Renal cortex interstitium (tissue), 11 donors: ENCODE data around the gene ATG2A. TPM values are rescaled to one million over a fixed set of nuclear protein-coding genes. Genes with fewer than 3 reads are reported as not detected.

Source experiments
- DNase-seq, 11 donors: peaks; one replicate each; pipeline ENCODE4 v3.0.0-alpha.2; 2013; ENCODE audit warnings: low read depth in 9 of 11, low spot score in 4 of 11; ENCODE audit errors: extremely low read depth in 1 of 11
- polyA plus RNA-seq, 3 donors: library from polyadenylated mRNA; unstranded; fragments of 120-200 nt; gene quantifications; one replicate each; pipeline ENCODE4 v1.2.1, GENCODE V29; 2013; ENCODE audit not compliant: insufficient read length in 3 of 3

The ATG2A gene
- polyA plus RNA-seq, 3 donors = 16.7 to 25.3 (median 21.7) TPM

GRCh38 chr11:64926689-64927088 lies 9.7 kb upstream of the ATG2A start:
- no peak for DNase-seq

- DNase-seq = no peak
Measured at GRCh38 chr11:64925536-64926436, 8.8 kb upstream of the ATG2A start.

DNA sequence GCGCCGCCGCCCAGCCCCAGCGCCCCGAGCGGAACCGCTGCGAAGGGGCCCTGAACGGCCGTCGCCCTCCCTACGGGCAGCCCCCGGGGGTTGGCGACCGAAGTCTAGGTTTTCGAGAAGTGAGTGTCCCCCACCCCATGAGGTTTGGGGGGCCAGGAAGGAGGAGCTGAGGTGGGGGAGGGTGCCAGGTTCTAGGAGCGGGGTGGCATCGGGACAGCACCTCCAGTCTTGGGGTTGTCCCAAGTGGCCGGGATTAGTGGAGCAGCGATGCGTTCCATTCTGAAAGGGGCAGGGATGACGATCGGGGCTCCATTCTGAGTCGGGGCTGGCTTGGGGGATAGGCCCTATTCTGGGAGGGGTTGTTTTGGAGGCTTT lies 7.9 kb upstream of the ATG2A start:
- DNase-seq = no peak

GRCh38 chr11:64923944-64924909 lies 7.2 kb upstream of the ATG2A start, which contains the start of gene PPP2R5B:
Gene PPP2R5B, plus strand, starts transcription at chr11:64924689. Its CDS starts 1,046 bp downstream, at chr11:64925735.
- peak; percentile 79 to 93 (median 82) for DNase-seq

DNA sequence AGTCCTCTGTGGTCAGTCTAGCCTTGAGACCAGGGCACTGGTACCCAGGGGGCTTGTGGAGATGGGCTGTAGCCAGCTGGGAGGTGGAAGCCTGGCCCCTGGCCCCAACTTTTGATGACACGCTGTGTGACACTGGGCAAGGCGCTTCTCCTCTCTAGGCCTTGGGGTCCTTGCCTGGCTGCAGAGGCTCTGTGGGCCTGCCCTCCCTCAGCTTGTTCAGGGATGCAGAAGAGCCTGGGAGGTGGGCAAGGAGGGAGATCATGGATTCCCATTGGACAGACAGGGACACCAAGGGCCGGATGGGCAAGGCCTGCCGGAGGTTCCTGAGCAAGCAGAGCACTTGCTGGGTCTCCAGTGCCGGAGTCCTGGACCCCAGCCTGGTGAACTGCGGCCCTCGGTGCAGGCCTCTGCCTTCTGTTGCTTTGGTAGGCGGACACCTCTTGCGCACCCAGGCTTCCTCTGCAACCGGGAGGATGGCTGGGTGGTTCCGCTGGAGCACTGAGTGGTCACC lies 6.2 kb upstream of the ATG2A start:
- no peak for DNase-seq

DNA sequence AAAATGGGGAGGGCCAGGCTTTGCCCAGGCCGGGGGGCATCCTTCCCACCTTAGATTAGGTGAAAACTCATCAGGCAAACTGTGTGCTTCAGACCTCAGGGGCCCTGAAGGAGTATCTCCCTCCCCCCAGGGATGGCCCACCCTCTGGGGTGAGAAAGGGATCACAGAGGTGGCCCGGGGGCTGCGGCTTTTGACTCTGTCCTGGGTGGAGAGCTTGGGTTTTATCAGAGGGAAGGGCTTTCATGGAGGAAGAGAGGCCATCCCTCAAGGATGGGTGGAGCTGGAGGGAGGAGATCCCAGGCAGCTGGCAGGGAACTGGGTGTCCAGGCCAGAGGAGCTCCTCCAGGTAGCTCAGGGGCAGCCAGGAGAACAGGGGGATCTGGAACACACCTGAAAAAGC lies 4.4 kb upstream of the ATG2A start:
- no peak for DNase-seq

DNA sequence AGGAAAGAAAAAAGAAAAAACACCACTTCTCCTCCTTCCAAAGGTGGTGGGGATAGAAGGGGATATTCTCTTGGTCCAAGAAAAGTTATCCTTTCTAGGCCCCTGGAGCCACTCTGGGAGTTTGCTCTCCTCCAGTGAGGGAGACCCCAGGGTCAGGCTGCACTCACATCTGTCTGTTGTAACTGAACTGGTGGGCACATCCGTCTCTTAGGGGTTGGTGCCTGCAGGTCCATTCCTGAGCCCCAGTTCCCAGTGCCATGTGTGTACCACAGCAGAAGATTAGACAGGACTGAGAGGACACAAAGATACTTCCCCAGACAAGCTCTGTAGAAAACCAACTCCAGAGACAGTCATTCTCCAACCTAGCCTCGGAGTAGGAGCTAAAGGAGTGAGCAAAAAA lies 3.1 kb upstream of the ATG2A start:
- no peak for DNase-seq

DNA sequence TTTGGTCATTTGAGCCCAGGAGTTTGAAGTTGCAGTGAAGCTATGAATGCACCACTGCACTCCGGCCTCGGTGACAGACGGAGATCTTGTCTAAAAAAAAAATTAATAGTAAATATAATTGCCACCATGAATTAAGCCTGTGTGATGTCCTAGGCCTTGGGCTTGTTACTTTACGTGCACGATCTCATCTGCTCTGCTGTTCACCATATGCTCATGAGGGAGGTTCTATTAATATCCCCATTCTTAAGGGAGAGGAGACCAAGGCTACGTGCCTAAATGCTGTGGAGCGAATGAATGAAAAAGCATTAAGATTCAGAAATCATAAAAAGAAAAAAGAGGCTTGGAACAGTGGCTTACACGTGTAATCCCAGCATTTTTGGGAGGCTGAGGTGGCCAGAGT lies 2.6 kb upstream of the ATG2A start:
- no peak for DNase-seq

DNA sequence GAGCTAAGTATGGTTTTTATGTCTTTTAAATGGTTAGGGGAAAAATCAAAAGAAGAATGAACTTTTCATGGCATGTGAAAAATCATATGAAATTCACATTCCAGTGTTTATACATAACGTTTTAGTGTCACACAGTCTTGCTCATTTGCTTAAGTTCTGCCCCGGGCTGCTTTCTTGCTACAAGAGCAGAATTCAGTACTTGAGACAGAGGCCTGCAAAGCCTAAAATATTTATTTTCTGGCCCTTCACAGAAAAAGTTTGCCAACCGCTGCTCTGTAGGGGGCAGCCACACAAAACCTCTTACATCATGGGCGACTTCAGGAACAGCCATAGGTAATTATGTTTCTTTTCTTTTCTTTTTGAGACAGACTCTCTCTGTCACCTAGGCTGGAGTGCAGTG lies 1.0 kb upstream of the ATG2A start:
- peak in 1 of 11 donors; percentile 17 for DNase-seq

- DNase-seq = no peak
Measured at GRCh38 chr11:64917663-64917995, 620 bp upstream of the ATG2A start.

DNA sequence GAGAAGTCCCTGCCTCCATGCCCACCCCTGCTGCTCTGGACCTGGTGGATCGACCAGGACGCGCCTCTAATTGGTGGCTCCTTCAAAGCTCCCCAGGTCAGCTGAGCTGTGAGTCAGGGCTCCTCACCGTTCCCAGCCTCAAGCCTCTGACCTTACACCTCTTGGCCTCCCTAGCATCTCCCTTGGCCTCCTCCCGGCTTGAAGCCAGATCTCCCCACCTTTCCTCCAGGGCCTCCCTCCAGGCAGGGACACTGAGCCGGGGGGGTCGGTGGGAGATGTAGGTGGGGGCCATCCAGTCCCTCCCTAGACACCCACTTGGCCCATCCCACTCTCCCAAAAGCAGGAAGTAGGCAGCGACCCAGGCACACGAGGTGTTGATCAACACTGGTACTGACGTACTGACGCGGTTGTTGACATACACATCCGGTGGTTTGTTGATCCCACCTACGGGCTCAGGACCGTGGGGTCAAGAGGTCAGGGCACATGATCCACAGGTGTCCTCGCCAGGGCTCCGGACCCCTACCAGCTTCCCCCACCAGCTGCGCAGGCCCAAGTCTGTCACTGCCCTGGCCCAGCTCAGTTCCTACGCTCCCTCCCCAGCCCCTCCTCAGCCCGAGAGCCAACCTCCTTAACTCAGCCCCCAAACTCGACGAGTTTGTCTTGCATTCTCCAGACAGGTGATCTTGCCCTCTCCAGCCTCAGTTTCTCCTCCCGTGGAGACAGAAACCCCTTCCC lies 802 bp downstream of the ATG2A start:
- no peak for DNase-seq

- DNase-seq = no peak
Measured at GRCh38 chr11:64915376-64915887, 1.6 kb downstream of the ATG2A start.

DNA sequence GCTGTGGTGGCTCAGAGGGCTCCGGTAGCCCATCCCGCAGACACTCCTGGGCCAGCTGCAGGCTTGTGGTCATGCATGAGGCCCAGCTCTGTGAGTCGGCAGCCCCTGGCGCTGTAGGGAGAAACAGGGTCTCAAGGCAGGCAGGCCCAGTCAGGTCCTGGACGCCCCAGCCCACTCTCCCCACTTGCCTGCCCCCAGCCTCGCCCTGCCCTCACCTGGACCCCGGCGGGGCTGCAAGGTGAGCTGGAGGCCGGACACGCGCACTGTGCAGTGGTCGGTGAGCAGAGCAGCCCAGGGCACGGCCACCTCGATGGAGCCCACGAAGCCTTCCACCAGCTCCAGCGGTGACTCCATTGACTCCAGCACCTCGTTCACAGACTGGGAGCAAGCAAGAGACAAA lies 2.9 kb downstream of the ATG2A start:
- DNase-seq = no peak

DNA sequence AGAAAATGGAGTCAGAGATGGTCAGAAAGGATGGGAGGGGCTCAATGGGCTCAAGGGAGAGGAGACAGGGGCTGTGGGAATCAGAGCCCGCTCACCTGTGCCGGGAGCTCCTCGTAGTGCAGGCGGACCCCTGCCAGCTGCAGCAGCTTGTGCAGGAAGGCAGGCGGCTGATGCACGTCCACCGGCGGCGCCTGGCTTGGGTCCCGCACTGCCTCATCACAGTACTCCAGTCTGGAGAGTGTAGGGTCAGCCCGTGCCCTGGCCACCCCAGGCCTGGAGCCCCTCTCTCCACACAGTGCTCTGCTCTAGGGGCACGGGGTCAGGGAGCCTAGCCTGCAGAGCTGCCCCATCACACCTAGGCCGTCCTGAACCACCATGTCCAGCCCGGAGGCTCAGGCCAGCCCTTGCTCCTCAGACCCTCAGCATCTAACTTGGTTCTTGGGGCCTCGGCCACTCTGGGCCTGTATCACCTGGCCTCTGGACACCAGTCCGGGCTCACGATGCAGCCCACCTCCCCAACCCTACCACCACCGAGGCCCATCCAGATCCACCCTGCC lies 3.8 kb downstream of the ATG2A start:
- DNase-seq = no peak

- no peak for DNase-seq
Measured at GRCh38 chr11:64911689-64912088, 5.3 kb downstream of the ATG2A start.

DNA sequence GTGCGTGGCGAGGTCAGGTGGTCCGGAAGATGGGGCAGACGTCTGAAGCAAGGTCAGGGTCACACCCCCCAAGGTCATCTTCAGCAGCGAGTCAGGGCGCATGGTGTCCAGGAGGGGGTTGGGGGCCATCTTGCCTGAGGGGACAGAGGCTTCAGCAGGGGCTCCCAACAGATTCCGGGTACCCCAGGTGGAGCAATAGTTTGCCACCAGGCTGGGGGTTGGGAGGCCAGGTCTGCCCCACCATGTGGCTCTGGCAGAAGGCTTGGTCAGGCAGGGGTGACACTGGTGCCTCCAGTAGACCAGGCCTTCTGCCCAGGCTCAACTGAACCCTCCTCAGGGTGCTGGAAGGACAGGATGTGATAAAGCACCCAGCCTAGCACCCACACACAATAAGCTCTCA lies 5.9 kb downstream of the ATG2A start:
- no peak for DNase-seq

DNA sequence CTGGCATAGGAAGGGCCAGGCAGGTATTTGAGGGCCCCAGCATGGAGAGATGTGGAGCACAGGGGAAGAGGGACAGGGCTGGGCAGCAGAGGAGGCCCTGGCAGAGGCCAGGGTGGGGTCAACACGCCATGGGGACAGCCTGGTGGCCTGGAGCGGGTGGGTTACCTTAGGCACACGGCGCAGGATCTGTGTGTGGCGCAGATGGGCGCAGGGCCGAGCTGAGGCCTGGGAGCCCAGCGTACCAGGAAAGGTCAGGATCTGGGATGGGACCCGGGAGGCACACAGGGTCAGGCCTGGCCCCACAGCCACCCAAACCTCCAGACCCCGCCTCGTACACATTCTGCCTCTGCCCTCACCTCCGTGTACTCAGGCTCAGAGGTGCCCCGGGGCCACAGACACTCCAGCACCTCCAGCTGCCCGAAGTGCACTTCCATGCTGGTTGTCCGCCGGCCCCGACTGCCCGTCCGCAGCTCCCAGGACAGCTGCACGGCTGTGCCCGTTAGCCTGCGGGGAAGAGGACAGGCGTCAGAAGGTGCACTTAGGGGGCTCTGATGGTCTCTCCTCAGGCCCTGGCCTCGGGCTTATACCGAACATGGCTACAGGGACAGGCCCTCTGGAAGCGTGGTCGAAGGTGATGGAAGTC lies 6.4 kb downstream of the ATG2A start:
- DNase-seq = no peak

DNA sequence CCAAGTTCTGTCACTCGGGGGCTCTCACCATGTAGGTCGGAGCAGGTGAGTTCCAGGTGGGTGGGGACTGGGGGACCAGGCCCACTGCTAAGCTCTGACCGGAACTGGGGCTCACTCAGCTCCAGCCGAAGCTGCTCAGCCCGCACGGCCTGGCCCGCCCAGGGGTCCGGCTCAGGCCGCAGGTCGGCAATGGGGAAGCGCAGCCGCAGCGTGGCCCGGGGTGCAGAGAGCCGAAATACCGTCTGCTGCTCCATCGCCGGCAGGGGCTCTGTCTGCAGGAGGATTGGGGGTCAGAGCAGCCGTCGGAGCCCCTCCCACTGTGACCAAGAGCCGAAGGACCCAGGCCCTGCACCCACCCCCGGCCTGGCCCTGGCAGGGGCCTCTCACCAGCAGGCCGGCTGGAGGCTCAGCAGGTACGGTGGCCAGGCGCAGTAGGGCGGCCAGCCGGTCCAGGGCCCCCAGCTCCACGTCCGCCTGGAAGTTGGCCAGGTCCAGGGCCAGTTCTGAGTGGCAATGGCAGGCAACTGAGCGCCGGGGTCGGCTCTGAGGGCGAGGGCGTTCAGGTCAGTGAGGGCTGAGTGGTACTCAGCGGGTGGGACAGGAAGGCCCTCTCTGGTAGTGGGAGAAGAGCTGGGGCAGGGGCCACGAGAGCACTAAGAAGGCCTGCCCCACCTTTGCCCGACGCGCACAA lies 7.2 kb downstream of the ATG2A start:
- DNase-seq = no peak
